ENCODE results near the gene NPIPB2.
"Not testable (repeated sequence)": the region's sequence is repeated elsewhere in the genome, so short reads cannot be mapped to it uniquely, and the experiment has no call there.

The NPIPB2 gene

GRCh38 chr16:11957591-11958395, 15.9 kb upstream of the NPIPB2 start:
- no peak for DNase-seq

GRCh38 chr16:11956558-11956957, 14.7 kb upstream of the NPIPB2 start:
- no peak for DNase-seq

- no peak for DNase-seq
These were observed 13.9 kb upstream of the NPIPB2 start for GRCh38 chr16:11955713-11956123.

GRCh38 chr16:11953576-11953975, 11.7 kb upstream of the NPIPB2 start:
- not testable (repeated sequence) for DNase-seq

GRCh38 chr16:11950388-11950787, 8.5 kb upstream of the NPIPB2 start:
- DNase-seq: no peak

GRCh38 chr16:11949527-11949926, 7.7 kb upstream of the NPIPB2 start:
- DNase-seq: no peak

- no peak for DNase-seq
These were observed 7.0 kb upstream of the NPIPB2 start for GRCh38 chr16:11948819-11949218.

GRCh38 chr16:11946433-11946832, 4.6 kb upstream of the NPIPB2 start:
- DNase-seq: no peak

- DNase-seq: not testable (repeated sequence)
These were observed 14.5 kb downstream of the NPIPB2 start for GRCh38 chr16:11927350-11927749.

- not testable (repeated sequence) for DNase-seq
These were observed 17.8 kb downstream of the NPIPB2 start for GRCh38 chr16:11924046-11924445.

- no peak for DNase-seq
These were observed 25.1 kb downstream of the NPIPB2 start for GRCh38 chr16:11916524-11917285.

GRCh38 chr16:11915644-11916523, 26.0 kb downstream of the NPIPB2 start, which contains the start of gene GSPT1:
GSPT1 (minus strand) TSS chr16:11915956; CDS start chr16:11915720, 236 bp downstream.
- peak; percentile 97 for DNase-seq

- no peak for DNase-seq
These were observed 26.7 kb downstream of the NPIPB2 start for GRCh38 chr16:11915114-11915643.

GRCh38 chr16:11914210-11915113, 27.4 kb downstream of the NPIPB2 start:
- DNase-seq: peak; percentile 3

GRCh38 chr16:11913425-11914079, 28.3 kb downstream of the NPIPB2 start:
- peak; percentile 6 for DNase-seq

GRCh38 chr16:11909653-11910545, 31.9 kb downstream of the NPIPB2 start:
- DNase-seq: no peak

GRCh38 chr16:11907160-11907970, 34.5 kb downstream of the NPIPB2 start:
- DNase-seq: no peak

- no peak for DNase-seq
These were observed 37.9 kb downstream of the NPIPB2 start for GRCh38 chr16:11903906-11904305.

- DNase-seq: no peak
These were observed 40.8 kb downstream of the NPIPB2 start for GRCh38 chr16:11901091-11901490.
